Type B pancreatic cell (in vitro differentiated cells): Measurements from ENCODE around the gene STX3. TPM values are rescaled to one million over a fixed set of nuclear protein-coding genes. Genes with fewer than 3 reads are reported as not detected.

Experiments
- DNase-seq: peaks from one replicate; pipeline ENCODE4 v3.0.0; 2021; ENCODE audit warnings: mixed read lengths; ENCODE audit not compliant: unreplicated experiment; ENCODE audit errors: extremely low spot score
- H3K27ac Mint-ChIP-seq: 2 replicates; pipeline ENCODE4 v1.8.0; 2021; ENCODE audit warnings: mild to moderate bottlenecking, mixed read lengths
- H3K27me3 Mint-ChIP-seq: 2 replicates; pipeline ENCODE4 v1.8.0; 2021; ENCODE audit warnings: mixed read lengths
- H3K36me3 Mint-ChIP-seq: 2 replicates; pipeline ENCODE4 v1.8.0; 2021; ENCODE audit warnings: mixed read lengths
- H3K4me1 Mint-ChIP-seq: one replicate; pipeline ENCODE4 v1.8.0; 2021; ENCODE audit warnings: mixed read lengths; ENCODE audit not compliant: unreplicated experiment
- H3K4me3 Mint-ChIP-seq: 2 replicates; pipeline ENCODE4 v1.8.0; 2021; ENCODE audit warnings: mild to moderate bottlenecking, mixed read lengths
- H3K9me3 Mint-ChIP-seq: 2 replicates; pipeline ENCODE4 v1.8.0; 2021; ENCODE audit warnings: mixed read lengths
- total RNA-seq: library from RNA; stranded (reverse); gene quantifications from 2 replicates; pipeline ENCODE4 v1.2.1, GENCODE V29; 2021; ENCODE audit warnings: low replicate concordance
- TF ChIP-seq, protein P1 (sequence below): fragments of 200-600 bp; sonication (generic); conservative IDR thresholded peaks from 2 replicates; pipeline ENCODE4 v1.5.0; 2021; ENCODE audit warnings: antibody characterized with exemption, mild to moderate bottlenecking

Gene STX3
- total RNA-seq, 1 donor from 2014 or later = 44.6 TPM

DNA sequence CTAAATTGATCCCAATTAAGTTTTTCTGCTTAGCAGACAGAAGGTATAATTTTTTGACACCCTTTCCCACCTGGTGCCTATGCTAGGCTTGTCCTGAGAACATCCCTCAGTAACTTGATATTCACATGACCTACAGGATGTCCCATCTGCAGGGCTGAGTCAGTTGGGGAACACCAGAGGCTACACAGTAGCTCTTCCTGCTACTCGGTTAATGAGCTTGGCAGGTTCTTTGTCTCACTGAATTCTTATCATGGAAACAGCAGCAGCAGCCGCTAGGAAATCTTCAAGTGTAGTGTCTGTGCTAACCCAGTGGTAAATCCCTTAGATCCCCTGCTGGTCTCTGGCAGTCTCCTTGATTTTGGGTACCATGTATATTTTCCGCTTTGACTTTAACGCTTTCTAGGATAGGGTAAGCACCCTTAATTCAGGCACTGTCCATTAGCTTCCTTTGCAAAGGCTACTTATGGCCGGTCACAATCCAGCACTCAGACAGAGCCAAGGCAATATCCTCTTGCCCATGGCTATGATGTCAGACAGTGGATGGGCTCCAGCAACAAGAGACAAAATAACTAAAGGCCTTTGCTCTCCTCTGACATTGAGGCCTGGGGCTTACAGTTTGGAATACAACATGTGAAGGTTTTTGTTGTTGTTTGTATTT, 46.9 kb downstream of the STX3 start:
- H3K36me3 Mint-ChIP-seq = peaks cover 15% of the 10 kb centered on the region
- TF ChIP-seq, protein P1, sequence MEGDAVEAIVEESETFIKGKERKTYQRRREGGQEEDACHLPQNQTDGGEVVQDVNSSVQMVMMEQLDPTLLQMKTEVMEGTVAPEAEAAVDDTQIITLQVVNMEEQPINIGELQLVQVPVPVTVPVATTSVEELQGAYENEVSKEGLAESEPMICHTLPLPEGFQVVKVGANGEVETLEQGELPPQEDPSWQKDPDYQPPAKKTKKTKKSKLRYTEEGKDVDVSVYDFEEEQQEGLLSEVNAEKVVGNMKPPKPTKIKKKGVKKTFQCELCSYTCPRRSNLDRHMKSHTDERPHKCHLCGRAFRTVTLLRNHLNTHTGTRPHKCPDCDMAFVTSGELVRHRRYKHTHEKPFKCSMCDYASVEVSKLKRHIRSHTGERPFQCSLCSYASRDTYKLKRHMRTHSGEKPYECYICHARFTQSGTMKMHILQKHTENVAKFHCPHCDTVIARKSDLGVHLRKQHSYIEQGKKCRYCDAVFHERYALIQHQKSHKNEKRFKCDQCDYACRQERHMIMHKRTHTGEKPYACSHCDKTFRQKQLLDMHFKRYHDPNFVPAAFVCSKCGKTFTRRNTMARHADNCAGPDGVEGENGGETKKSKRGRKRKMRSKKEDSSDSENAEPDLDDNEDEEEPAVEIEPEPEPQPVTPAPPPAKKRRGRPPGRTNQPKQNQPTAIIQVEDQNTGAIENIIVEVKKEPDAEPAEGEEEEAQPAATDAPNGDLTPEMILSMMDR = no peak
- H3K4me1 Mint-ChIP-seq = peaks cover 15% of the 10 kb centered on the region
- no peaks in the 10 kb centered on the region for H3K27me3 Mint-ChIP-seq
- H3K9me3 Mint-ChIP-seq = no peaks in the 10 kb centered on the region
- H3K4me3 Mint-ChIP-seq = no peak overlapping the region
- DNase-seq = no peak
- H3K27ac Mint-ChIP-seq = peak overlapping the region; percentile 72

DNA sequence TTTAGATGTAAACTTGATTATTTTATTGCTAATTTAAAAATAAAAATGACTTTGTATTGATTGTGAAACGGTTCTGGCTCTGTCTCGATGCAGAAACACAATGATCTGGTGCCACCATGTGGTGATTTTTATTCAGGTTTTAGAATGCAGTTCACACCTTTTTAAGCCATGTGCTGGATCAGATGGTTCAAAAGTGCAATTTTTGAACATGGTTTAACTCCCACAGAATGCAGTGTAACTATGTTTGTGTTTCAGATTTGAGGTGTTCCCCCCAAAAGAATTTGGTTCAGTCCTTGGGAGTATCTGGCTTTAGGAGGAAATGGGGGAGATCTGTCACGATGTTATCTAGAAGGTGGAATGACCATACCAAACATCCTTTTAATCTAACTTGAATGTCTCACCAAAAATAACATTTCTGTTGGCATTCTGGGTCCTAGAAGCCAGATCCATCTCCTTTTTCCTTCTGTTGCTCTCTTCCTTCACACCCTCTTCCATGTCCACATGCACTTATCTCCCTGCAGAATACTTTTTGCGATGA, 47.5 kb downstream of the STX3 start:
- H3K36me3 Mint-ChIP-seq = peaks cover 15% of the 10 kb centered on the region
- no peaks in the 10 kb centered on the region for H3K9me3 Mint-ChIP-seq
- H3K4me1 Mint-ChIP-seq = peaks cover 15% of the 10 kb centered on the region
- no peaks in the 10 kb centered on the region for H3K27me3 Mint-ChIP-seq
- TF ChIP-seq, protein P1 = peak; percentile 81
- H3K4me3 Mint-ChIP-seq = no peak overlapping the region
- H3K27ac Mint-ChIP-seq = no peak overlapping the region
- DNase-seq = no peak

DNA sequence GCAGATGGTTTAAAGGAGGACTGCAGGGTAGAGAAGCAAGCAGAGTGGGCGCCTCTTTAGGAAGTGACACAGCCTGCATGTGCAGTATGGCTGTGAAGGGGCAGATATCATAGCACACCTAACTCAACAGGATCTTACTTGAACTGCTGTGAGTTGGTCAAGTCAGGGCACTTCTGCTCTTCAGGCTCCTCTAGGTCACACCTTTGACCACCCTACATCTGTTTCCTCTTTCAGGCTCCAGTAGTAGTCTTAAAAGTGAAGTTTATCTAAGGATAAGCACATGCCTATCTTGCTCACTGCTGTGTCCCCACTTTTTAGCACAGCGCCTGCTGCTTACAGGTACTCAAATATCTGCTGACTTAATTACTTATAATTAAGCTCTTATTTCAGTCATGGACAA, 48.9 kb downstream of the STX3 start:
- H3K36me3 Mint-ChIP-seq = peaks cover 19% of the 10 kb centered on the region
- DNase-seq = no peak
- H3K4me3 Mint-ChIP-seq = no peak overlapping the region
- peaks cover 18% of the 10 kb centered on the region for H3K4me1 Mint-ChIP-seq
- TF ChIP-seq, protein P1 = no peak
- H3K27ac Mint-ChIP-seq = no peak overlapping the region
- H3K27me3 Mint-ChIP-seq = no peaks in the 10 kb centered on the region
- no peaks in the 10 kb centered on the region for H3K9me3 Mint-ChIP-seq

DNA sequence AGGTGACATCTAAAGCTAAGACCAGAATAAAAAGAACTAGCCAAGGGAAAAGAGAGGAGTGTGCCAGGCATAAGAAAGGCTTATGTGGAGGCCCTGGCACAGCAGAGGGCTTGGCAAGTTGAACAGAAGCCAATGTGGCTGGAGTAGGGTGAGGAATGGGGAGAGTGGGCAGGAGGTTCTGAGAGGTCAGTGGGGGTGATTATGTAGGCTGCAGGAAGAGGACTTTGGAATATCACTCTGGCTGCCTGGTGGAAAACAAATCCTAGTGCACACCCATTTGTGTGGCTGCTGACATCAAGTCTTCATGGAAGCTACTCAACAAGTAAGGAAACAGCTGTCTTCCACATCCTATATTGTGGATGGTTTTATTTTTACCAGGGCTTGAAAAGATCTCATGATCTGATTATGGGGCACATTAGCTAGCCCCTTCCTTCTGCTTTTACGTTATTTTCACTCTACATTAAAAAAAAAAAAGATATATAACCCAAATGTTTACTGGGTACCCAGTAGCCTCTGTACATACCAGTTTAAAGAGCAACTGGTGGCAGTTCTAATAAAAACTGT, 52.0 kb downstream of the STX3 start:
- no peaks in the 10 kb centered on the region for H3K27me3 Mint-ChIP-seq
- TF ChIP-seq, protein P1 = no peak
- no peaks in the 10 kb centered on the region for H3K9me3 Mint-ChIP-seq
- no peak overlapping the region for H3K27ac Mint-ChIP-seq
- no peak for DNase-seq
- peaks cover 19% of the 10 kb centered on the region for H3K36me3 Mint-ChIP-seq
- H3K4me1 Mint-ChIP-seq = peaks cover 15% of the 10 kb centered on the region
- peak overlapping the region; percentile 37 for H3K4me3 Mint-ChIP-seq

DNA sequence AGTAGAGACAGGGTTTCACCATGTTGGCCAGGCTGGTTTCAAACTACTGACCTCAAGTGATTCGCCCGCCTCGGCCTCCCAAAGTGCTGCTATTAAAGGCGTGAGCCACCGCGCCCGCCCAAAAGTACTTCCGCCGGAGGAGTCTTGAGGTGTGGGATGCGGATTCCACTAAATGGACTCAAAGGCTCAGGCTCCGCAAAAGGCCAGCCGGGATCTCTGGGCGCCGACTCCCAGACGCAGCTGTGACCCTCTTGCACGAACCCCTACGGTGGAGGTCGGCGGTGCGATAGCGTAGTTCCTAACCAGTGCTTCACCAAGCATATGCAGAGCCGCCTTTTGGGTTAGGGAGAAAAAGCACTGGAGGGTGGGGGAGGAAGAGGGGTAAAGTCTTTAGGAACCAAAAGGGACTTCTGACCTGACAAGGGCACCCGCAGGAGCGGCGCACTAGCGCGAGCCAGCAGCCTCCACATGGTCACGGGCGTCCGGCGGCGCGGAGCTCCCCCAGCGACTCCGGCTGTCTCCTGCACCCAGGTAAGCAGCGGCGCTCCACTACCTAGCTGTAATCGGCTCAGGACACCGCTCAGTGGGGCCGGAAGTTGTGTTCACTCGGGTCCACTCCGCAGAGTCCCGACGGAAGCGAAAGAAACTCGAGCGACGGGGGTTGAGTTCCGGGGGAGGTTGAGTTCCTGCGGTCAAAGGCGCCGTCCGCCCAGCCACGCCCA, 55.2 kb downstream of the STX3 start, which contains the start of gene MRPL16:
MRPL16 (minus strand) TSS at position 590 of the 722 bp plus-strand sequence; CDS start at position 470, 120 bp downstream.
- peak; percentile 92 for DNase-seq
- Mint-ChIP-seq H3K4me3 (peak within 1 kb of the TSS; percentile 95), H3K9me3 (no peaks in the 10 kb centered on the region), H3K27me3 (no peaks in the 10 kb centered on the region), H3K27ac (peak within 1 kb of the TSS; percentile 88), H3K36me3 (peaks cover 13% of the 10 kb centered on the region), H3K4me1 (peaks cover 12% of the 10 kb centered on the region)
- TF ChIP-seq, protein P1 = peak; percentile 29
